Fibroblast of the aortic adventitia (primary cell): ENCODE measurements around the gene DISC1. TPM values are rescaled to one million over a fixed set of nuclear protein-coding genes. Genes with fewer than 3 reads are reported as not detected.

Experiments
- DNase-seq: peaks from one replicate; pipeline ENCODE4 v3.0.0-alpha.2; 2010; ENCODE audit warnings: low read depth
- H3K4me3 ChIP-seq: 2 replicates; pipeline ENCODE4 v1.5.1; 2011; ENCODE audit warnings: low read depth, mild to moderate bottlenecking, control low read depth, low read length, moderate library complexity
- total RNA-seq: library from RNA; depleted of rRNA; stranded (reverse); fragments of >200 nt; gene quantifications from 2 replicates; pipeline ENCODE4 v1.2.3, GENCODE V29; 2012; ENCODE audit warnings: low replicate concordance
- TF ChIP-seq, protein P1 (sequence below): IDR thresholded peaks from 2 replicates; pipeline ENCODE4 v1.5.1; 2011; ENCODE audit warnings: mild to moderate bottlenecking, low read length, control low read depth, inconsistent platforms; ENCODE audit not compliant: insufficient read depth

DISC1 gene
- total RNA-seq, 1 donor: 4.7 TPM

DNA sequence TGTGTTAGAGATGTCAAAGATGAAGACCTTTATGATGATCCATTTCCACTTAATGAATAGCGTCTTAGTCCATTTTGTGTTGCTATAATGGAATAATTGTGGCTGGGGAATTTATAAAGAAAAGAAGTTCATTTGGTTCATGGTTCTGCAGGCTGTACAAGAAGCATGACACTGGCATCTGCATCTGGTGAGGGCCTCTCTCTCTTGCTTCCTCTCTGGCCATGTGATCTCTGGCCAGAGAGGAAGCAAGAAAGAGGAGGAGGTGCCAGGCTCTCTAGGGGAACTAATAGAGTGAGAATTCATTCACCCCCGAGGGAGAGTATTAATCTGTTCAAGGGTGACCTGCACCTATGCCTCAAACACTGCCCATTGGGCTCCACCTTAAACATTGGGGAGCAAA is 242.8 kb downstream of the DISC1 start:
- TF ChIP-seq, protein P1, sequence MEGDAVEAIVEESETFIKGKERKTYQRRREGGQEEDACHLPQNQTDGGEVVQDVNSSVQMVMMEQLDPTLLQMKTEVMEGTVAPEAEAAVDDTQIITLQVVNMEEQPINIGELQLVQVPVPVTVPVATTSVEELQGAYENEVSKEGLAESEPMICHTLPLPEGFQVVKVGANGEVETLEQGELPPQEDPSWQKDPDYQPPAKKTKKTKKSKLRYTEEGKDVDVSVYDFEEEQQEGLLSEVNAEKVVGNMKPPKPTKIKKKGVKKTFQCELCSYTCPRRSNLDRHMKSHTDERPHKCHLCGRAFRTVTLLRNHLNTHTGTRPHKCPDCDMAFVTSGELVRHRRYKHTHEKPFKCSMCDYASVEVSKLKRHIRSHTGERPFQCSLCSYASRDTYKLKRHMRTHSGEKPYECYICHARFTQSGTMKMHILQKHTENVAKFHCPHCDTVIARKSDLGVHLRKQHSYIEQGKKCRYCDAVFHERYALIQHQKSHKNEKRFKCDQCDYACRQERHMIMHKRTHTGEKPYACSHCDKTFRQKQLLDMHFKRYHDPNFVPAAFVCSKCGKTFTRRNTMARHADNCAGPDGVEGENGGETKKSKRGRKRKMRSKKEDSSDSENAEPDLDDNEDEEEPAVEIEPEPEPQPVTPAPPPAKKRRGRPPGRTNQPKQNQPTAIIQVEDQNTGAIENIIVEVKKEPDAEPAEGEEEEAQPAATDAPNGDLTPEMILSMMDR: no peak
- no peak overlapping the region for H3K4me3 ChIP-seq
- no peak for DNase-seq

DNA sequence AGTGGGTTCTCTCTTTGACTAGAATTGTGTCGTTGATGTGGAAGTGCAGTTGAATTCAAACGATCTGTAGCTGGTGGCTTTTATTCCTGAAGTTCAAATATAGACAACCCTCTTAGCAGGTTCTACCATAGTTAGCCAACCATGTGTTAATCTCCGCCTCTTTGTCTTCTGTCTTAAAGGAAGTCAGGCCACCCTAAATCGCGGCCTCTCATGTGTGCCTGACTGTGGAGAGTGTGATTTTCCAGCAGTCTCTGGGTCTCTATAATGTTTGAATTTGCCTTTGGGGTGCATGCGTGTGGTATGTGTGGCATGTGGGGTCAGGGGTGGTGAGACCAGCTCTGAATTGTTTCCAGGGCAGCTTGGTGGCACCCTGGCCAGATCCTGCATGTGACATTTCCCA is 244.9 kb downstream of the DISC1 start:
- TF ChIP-seq, protein P1: no peak
- no peak overlapping the region for H3K4me3 ChIP-seq
- DNase-seq: no peak

DNA sequence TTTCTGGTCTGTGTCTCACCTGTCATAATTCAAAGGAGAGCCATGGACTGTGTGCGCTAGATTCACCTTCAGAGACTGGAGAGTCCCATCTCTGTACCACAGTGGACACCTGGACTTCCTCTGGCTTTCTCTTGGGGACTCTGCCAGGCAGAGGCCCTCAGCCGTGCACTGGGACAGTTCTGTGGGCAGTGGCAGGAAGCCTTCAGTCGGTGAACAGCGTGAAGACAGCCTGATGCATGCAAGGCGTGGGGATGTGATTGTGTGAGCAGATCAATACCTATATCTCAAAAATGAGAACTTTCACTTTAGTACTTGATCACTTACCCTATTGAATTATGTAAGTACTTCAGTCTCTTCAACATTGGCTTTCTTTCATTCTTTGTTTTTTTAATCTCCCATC is 245.3 kb downstream of the DISC1 start:
- DNase-seq: no peak
- H3K4me3 ChIP-seq: no peak overlapping the region
- TF ChIP-seq, protein P1: no peak

DNA sequence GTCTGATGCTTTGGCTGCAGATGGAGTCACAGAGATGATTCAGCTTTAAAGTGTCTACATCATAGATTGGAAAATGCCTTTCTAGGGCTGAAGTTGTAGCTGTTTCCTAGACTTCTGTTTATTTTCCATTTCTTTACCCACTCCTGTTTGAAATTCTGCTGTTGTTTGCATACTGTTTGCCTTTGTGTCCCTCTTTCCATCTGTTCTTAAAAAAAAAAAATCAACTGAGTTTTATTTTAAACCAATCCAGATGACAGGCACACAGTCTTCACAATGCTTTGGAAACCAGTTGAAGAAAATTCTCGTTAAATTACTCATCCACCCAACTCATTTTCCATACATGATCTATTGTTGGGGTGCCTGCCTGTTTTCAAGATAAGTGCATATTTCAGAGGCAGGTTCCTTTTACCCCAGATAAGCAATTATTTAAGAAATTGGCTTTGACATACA is 245.9 kb downstream of the DISC1 start:
- TF ChIP-seq, protein P1: no peak
- peak; percentile 96 for DNase-seq
- no peak overlapping the region for H3K4me3 ChIP-seq

DNA sequence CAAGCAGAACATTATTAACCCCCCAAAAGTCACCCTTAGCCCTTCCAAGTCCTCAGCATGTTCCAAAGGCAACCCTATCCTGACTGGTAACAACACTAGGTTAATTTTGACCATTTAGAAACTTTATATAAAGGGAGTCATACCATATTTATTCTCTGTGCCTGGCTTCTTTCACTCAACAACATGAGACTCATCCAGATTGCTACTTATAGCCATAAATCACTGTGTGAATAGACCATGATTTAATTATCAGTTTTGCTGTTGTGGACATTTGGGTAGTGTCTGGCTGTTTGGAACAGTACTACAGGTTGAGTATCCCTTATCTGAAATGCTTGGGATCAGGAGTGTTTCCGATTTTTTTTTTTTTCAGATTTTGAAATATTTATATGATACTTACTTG is 252.1 kb downstream of the DISC1 start:
- H3K4me3 ChIP-seq: no peak overlapping the region
- no peak for DNase-seq
- TF ChIP-seq, protein P1: no peak

DNA sequence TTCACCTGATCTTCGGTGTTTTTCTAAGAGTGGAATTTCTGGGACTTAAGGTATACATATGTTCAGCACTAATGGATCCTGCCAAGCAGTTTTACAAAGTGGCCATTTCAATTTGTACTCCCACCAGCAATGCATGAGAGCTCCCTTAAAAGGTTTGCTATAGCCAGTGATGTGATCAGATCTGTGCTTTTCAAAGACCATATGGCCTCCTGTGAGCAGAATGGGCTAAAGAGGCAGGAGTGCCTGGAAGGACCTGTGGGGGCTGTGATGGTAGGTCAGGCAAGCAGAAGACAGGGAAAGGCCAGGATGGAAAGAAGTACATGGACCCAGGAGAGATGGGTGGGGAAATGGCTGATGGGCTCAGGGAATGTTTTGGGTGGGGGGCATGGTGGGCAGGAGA is 252.7 kb downstream of the DISC1 start:
- DNase-seq: no peak
- no peak overlapping the region for H3K4me3 ChIP-seq
- TF ChIP-seq, protein P1: no peak

DNA sequence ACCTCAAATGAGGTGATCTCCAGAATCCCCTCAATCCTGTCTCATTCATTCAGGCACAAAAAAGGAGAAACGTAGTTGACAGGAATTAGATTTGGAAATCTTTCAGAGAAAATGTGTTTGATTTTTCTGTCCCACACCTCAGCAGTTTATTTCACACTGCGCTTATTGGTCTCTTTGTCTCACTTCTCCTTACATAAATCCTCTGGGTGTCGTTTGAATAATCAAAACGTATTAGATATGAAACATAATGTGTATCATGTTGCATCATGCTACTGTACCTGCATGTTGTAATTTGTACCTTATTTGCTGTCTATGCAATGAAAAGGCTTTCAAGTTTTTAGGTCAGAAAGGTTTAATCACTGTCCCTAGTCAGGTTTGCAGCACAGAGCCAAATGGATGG is 255.7 kb downstream of the DISC1 start:
- TF ChIP-seq, protein P1: no peak
- no peak for DNase-seq
- no peak overlapping the region for H3K4me3 ChIP-seq
